PC-3 (cell line): ENCODE results near the gene SPIRE2. TPM values are rescaled to one million over a fixed set of nuclear protein-coding genes. Genes with fewer than 3 reads are reported as not detected.

Source experiments
- ATAC-seq: fragments of 200-7000 bp; cut with Tn5 transposase; 2 replicates; pipeline ENCODE4 v1.9.1; 2020; ENCODE audit warnings: mild to moderate bottlenecking, moderate library complexity
- BruUV-seq: library from RNA; stranded (reverse); fragments of 400-500 nt; replicated peaks from 2 replicates; lab custom pipeline; 2021; lab: Mats Ljungman, UMichigan
- CTCF ChIA-PET: fragments of 300-600 bp; sonication (Branson Sonifier 250); formaldehyde crosslinking; loops from one replicate; lab custom pipeline; 2022; ENCODE audit warnings: antibody characterized with exemption; lab: Charles Lee
- POLR2A ChIA-PET: fragments of 300-600 bp; sonication (Branson Sonifier 250); formaldehyde crosslinking; loops from one replicate; lab custom pipeline; 2022; ENCODE audit warnings: antibody characterized with exemption; ENCODE audit not compliant: unreplicated experiment; lab: Charles Lee
- DNase-seq: peaks from one replicate; pipeline ENCODE4 v3.0.0-alpha.2; 2015
- H2AFZ ChIP-seq: fragments of 300-600 bp; sonication (generic); 2 replicates; pipeline ENCODE4 v1.6.0; 2016; ENCODE audit warnings: antibody characterized with exemption, low read length
- H3F3A ChIP-seq: fragments of 300-600 bp; sonication (generic); one replicate; pipeline ENCODE4 v1.6.0; 2017; ENCODE audit warnings: antibody characterized with exemption, low read length, control low read depth, mild to moderate bottlenecking; ENCODE audit not compliant: unreplicated experiment
- H3K27ac ChIP-seq: fragments of 300-600 bp; sonication (generic); 2 replicates; pipeline ENCODE4 v1.5.1; 2016; ENCODE audit warnings: mild to moderate bottlenecking, low read length
- H3K27me3 ChIP-seq: fragments of 300-600 bp; sonication (generic); 2 replicates; pipeline ENCODE4 v1.6.1; 2016; ENCODE audit warnings: low read length, mixed read lengths
- H3K36me3 ChIP-seq: fragments of 300-600 bp; sonication (generic); 2 replicates; pipeline ENCODE4 v1.6.1; 2016; ENCODE audit warnings: low read depth, mixed run types, low read length, mixed read lengths
- H3K4me1 ChIP-seq: fragments of 300-600 bp; sonication (generic); 2 replicates; pipeline ENCODE4 v1.5.1; 2016; ENCODE audit warnings: low read length; ENCODE audit not compliant: insufficient read depth
- H3K4me2 ChIP-seq: fragments of 300-600 bp; sonication (generic); 2 replicates; pipeline ENCODE4 v1.6.0; 2016; ENCODE audit warnings: low read length
- H3K4me3 ChIP-seq: fragments of 300-600 bp; sonication (generic); 2 replicates; pipeline ENCODE4 v1.5.1; 2016; ENCODE audit warnings: mild to moderate bottlenecking, low read length, mixed read lengths
- H3K79me2 ChIP-seq: fragments of 300-600 bp; sonication (generic); 2 replicates; pipeline ENCODE4 v1.6.1; 2017; ENCODE audit warnings: low read length, mixed read lengths
- H3K9ac ChIP-seq: fragments of 300-600 bp; sonication (generic); 2 replicates; pipeline ENCODE4 v1.6.0; 2016; ENCODE audit warnings: mild to moderate bottlenecking, low read length
- H3K9me2 ChIP-seq: fragments of 300-600 bp; sonication (generic); replicated peaks from 2 replicates; pipeline ENCODE4 v1.6.1; 2016; ENCODE audit warnings: mixed run types, low read length, mixed read lengths
- H3K9me3 ChIP-seq: fragments of 300-600 bp; sonication (generic); 2 replicates; pipeline ENCODE4 v1.6.1; 2016; ENCODE audit warnings: low read length, mixed read lengths
- H4K20me1 ChIP-seq: fragments of 300-600 bp; sonication (generic); 2 replicates; pipeline ENCODE4 v1.6.1; 2016; ENCODE audit warnings: low read length, mixed read lengths
- CTCF ChIP-seq: fragments of 300-600 bp; sonication (generic); conservative IDR thresholded peaks from 2 replicates; pipeline ENCODE4 v1.5.1; 2017; ENCODE audit warnings: antibody characterized with exemption, low read depth, mild to moderate bottlenecking, low read length
- EZH2 ChIP-seq: fragments of 300-600 bp; sonication (generic); IDR thresholded peaks from one replicate; pipeline ENCODE4 v1.6.1; 2017; ENCODE audit warnings: antibody characterized with exemption, mild to moderate bottlenecking, low read length; ENCODE audit not compliant: unreplicated experiment
- EZH2phosphoT487 ChIP-seq: fragments of 300-600 bp; sonication (generic); IDR thresholded peaks from 2 replicates; pipeline ENCODE4 v1.6.1; 2018; ENCODE audit warnings: mild to moderate bottlenecking, antibody characterized with exemption, low read length, borderline replicate concordance
- intact Hi-C: fragments of 100-400 bp; cut with micrococcal nuclease; formaldehyde crosslinking; loops from 2 replicates; pipeline ENCODE4 v1.9.0; 2023
- total RNA-seq: library from RNA; depleted of rRNA; stranded (reverse); fragments of >200 nt; gene quantifications from 2 replicates; pipeline ENCODE4 v1.2.3, GENCODE V29; 2014

Gene SPIRE2
- total RNA-seq, 1 experiment from 2014 or later, result 13.2 TPM

- TF ChIP-seq EZH2 (no peak), CTCF (no peak), EZH2phosphoT487 (no peak)
- Histone ChIP-seq H2AFZ (no peak overlapping the region), H3K79me2 (no peaks in the 10 kb centered on the region), H3K9me2 (no peaks in the 10 kb centered on the region), H4K20me1 (no peaks in the 10 kb centered on the region), H3K4me3 (no peak overlapping the region), H3F3A (no peaks in the 10 kb centered on the region), H3K27ac (no peak overlapping the region), H3K27me3 (no peaks in the 10 kb centered on the region), H3K36me3 (peaks cover 14% of the 10 kb centered on the region), H3K4me2 (no peak overlapping the region), H3K9ac (no peak overlapping the region), H3K4me1 (no peaks in the 10 kb centered on the region), H3K9me3 (no peaks in the 10 kb centered on the region)
- ATAC-seq, result no peak
- intact Hi-C loops, result no loop called here
- ChIA-PET CTCF (no interaction called here), POLR2A (no interaction called here)
- BruUV-seq, result no TSS peak
- DNase-seq, result no peak
Observed at GRCh38 chr16:89798126-89798525, 30.1 kb upstream of the SPIRE2 start.

DNA sequence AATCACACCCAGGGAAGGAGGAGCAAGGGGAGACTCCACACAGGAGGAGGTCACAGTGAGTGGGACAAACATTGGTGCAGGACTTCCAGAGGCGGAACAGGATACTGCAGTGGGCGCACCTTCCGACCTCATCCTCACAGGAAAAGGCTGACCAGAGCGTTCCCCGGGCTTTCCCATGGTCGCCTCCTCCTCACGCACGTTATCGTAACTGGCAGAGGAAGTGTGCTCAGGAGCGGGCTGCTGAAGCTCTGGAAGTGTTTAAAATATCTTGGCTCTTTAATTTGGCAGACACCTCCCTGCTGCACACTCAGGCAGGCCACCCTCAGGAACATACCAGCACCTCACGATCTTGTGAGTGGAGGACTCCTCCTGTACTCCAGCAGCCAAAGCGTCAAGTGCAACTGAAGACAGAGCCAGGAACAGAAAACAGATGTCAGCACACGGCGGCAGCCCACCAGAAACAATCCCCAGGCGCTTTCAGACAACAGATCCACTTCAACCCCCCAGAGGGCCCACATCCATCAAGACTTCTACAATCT is 29.4 kb upstream of the SPIRE2 start:
- POLR2A ChIA-PET, result no interaction called here
- H2AFZ ChIP-seq, result no peak overlapping the region
- H4K20me1 ChIP-seq, result no peaks in the 10 kb centered on the region
- no peaks in the 10 kb centered on the region for H3K9me3 ChIP-seq
- TF ChIP-seq EZH2 (no peak), EZH2phosphoT487 (no peak), CTCF (no peak)
- H3K9me2 ChIP-seq, result no peaks in the 10 kb centered on the region
- no peak for ATAC-seq
- no peaks in the 10 kb centered on the region for H3K79me2 ChIP-seq
- no peak overlapping the region for H3K27ac ChIP-seq
- no peak overlapping the region for H3K4me2 ChIP-seq
- no TSS peak for BruUV-seq
- no peak overlapping the region for H3K9ac ChIP-seq
- H3K4me3 ChIP-seq, result no peak overlapping the region
- CTCF ChIA-PET, result no interaction called here
- DNase-seq, result no peak
- intact Hi-C loops, result no loop called here
- peaks cover 15% of the 10 kb centered on the region for H3K36me3 ChIP-seq
- H3K27me3 ChIP-seq, result no peaks in the 10 kb centered on the region
- H3K4me1 ChIP-seq, result no peaks in the 10 kb centered on the region
- H3F3A ChIP-seq, result no peaks in the 10 kb centered on the region

DNA sequence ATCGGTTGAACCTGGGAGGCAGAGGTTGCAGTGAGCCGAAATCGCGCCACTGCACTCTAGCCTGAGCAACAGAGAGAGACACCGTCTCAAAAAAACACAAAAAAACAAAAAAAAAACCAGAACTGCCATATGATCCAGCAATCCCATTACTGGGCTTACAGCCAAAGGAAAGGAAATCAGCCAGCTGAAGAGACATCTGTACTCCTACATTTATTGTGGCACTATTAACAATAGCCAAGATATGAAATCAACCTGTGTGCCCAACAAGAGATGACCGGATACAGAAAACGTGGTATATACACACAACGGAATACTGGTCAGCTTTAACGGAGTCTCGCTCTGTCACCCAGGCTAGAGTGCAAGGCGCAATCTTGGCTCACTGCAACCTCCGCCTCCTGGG is 26.5 kb upstream of the SPIRE2 start:
- Histone ChIP-seq H3K9me3 (no peaks in the 10 kb centered on the region), H3K4me1 (no peaks in the 10 kb centered on the region), H3K27me3 (no peaks in the 10 kb centered on the region), H3K9me2 (no peaks in the 10 kb centered on the region), H3K4me3 (no peak overlapping the region), H3F3A (no peaks in the 10 kb centered on the region), H3K4me2 (no peak overlapping the region), H3K79me2 (no peaks in the 10 kb centered on the region), H3K9ac (no peak overlapping the region), H2AFZ (no peak overlapping the region), H4K20me1 (no peaks in the 10 kb centered on the region), H3K36me3 (peaks cover 11% of the 10 kb centered on the region), H3K27ac (no peak overlapping the region)
- TF ChIP-seq EZH2phosphoT487, result no peak
- no peak for TF ChIP-seq CTCF
- TF ChIP-seq EZH2, result no peak
- POLR2A ChIA-PET, result no interaction called here
- DNase-seq (no peak), ATAC-seq (no peak)
- intact Hi-C loops, result no loop called here
- BruUV-seq, result no TSS peak
- CTCF ChIA-PET, result no interaction called here
